Stimulated activated CD4-positive, alpha-beta T cell treated with anti-CD3 and anti-CD28 coated beads, Interleukin-15, amount 100 ng/mL, for 1 hour (primary cell): ENCODE data around the gene CLDN22.

Source experiments
- DNase-seq, 2 donors: peaks; one replicate each; pipeline ENCODE4 v3.0.0-alpha.2; 2020; ENCODE audit warnings: low read depth in 1 of 2, low spot score in 1 of 2

CLDN22 gene

DNA sequence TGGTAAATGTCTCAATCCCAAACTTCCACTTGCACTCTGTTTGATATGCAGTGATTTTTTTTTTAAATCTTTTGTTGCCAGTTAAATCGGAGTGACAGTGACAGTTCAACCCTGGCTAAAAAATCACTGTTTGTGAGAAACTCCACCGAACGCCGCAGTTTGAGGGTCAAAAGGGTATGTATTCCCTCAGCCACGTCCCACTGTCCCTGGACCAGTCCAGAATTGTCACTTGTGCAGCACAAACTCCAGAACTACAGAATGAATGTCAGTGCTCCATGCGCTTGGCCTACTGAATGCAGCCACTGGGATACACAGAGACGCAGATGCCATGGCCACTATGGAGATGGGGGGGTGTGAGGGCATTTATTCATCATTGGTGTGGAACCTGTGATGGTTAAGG, 34.2 kb downstream of the CLDN22 start:
- DNase-seq: no peak

DNA sequence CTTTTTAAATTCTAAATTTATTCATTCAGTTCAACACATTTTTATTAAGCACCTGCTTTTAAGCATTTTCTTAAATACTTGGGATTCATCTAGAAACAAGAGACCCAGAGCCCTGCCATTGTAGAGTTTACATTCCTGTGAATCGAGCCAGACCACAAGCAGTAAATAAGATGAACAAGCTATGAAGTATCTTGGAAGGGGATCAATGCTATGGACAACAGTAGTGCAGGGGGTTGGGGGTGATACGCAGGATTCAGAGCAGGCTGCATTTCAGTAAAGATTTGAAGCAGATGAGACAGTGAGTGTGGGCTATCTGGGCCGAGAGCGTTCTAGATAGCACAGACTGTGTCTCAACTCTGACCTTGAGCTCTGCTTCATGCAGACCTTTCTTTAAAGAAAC, 35.1 kb downstream of the CLDN22 start:
- no peak for DNase-seq

DNA sequence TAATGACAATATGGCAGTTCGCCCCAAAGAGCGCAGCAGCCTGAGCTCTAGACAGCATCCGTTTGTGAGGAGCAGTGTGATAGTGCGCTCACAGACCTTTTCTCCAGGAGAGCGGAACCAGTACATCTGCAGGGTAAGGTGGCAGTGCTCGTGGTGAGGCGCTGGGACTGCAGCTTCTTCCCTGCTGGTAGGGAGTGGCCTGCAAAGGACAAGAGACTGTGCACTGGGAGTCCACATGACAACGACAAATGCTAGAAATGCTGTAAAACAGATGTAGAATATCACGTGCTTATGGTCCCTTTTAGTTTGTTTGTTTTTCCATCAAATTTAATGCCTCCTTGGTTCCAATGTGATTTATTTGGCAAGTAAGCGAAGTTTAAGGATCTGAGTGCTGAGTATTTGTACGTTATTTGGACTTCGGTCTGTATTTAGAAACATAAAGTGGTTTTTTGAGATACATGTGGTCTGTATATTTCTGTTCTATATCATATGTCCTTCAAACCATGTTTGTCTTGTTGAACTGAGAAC, 35.8 kb downstream of the CLDN22 start:
- no peak for DNase-seq

DNA sequence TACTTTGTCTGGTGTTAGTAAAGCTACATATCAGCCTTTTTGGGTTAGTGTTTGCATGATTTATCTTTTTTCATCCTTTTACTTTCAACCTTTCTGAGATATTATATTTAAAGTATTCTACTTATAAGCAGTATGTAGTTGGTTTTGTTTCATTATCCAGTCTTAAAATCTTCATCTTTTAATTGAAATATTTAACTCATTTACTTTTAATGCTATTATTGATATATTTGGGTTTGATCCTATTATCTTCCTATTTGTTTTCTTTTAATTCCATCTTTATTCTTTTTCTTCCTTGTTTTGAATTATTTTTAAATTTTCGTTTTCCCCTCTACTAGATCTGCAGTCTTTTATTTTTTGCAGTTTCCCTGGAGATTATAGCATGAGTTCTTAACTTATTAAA, 44.0 kb downstream of the CLDN22 start:
- no peak for DNase-seq

DNA sequence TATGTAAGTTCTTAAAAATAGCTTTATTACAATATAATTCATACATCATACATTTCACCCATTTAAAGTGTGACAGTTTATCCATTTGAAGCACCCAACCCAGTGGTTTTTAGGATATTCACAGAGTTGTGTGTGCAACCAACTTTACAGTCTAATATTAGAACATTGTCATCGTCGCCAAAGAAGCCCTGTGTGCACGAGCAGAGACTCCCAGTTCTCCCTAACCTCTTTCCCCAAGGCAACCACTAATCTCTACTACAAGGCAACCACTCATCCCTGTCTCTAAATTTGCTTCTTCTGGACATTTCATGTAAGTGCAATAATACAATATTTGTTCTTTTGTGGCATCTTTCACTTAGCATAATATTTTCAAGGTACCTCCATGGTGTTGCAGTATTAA, 47.7 kb downstream of the CLDN22 start:
- DNase-seq: no peak

DNA sequence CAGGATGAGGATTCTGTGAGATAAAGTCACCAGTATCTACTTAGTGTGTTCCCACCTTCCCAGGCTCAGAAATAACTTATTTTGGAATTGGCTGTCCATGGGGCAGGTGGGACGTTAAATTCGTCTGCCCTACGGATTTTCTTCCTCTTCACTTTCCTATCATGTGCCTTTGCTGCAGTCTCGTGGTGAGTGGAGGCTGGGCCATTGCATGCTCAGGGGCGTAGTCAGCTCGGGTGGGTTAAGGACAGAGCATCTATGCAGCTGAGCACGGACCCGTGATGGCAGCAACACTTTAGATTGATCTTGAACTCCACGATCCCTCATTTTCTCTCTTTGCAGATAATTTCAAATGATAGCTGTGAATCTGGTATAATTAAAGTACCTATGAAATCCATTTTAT, 51.5 kb downstream of the CLDN22 start:
- DNase-seq: no peak
